ENCODE measurements around the gene HNRNPA2B1.
"Not testable (repeated sequence)": the region's sequence is repeated elsewhere in the genome, so short reads cannot be mapped to it uniquely, and the experiment has no call there.

HNRNPA2B1 gene

GRCh38 chr7:26172048-26172447 lies 28.5 kb downstream of the HNRNPA2B1 start:
- H3K4me3 ChIP-seq (ENCODE audit: low read length): no peak overlapping the region
- DNase-seq (ENCODE audit: low read depth, low spot score): no peak

GRCh38 chr7:26171601-26172000 lies 28.9 kb downstream of the HNRNPA2B1 start:
- DNase-seq (ENCODE audit: low read depth, low spot score): no peak
- H3K4me3 ChIP-seq (ENCODE audit: low read length): no peak overlapping the region

GRCh38 chr7:26170663-26171062 lies 29.9 kb downstream of the HNRNPA2B1 start:
- no peak for DNase-seq (ENCODE audit: low read depth, low spot score)
- no peak overlapping the region for H3K4me3 ChIP-seq (ENCODE audit: low read length)

GRCh38 chr7:26169271-26169670 lies 31.3 kb downstream of the HNRNPA2B1 start:
- DNase-seq (ENCODE audit: low read depth, low spot score): no peak
- H3K4me3 ChIP-seq (ENCODE audit: low read length): no peak overlapping the region

GRCh38 chr7:26168458-26169023 lies 32.0 kb downstream of the HNRNPA2B1 start:
- H3K4me3 ChIP-seq (ENCODE audit: low read length): no peak overlapping the region
- no peak for DNase-seq (ENCODE audit: low read depth, low spot score)

GRCh38 chr7:26167303-26167934 lies 33.1 kb downstream of the HNRNPA2B1 start:
- no peak for DNase-seq (ENCODE audit: low read depth, low spot score)
- H3K4me3 ChIP-seq (ENCODE audit: low read length): no peak overlapping the region

- DNase-seq (ENCODE audit: low read depth, low spot score): no peak
- H3K4me3 ChIP-seq (ENCODE audit: low read length): no peak overlapping the region
These were observed 33.8 kb downstream of the HNRNPA2B1 start for GRCh38 chr7:26166684-26167266.

GRCh38 chr7:26165950-26166683 lies 34.4 kb downstream of the HNRNPA2B1 start:
- H3K4me3 ChIP-seq (ENCODE audit: low read length): no peak overlapping the region
- DNase-seq (ENCODE audit: low read depth, low spot score): no peak

- DNase-seq (ENCODE audit: low read depth, low spot score); H3K4me3 ChIP-seq (ENCODE audit: low read length): not testable (repeated sequence)
These were observed 36.7 kb downstream of the HNRNPA2B1 start for GRCh38 chr7:26163804-26164203.

GRCh38 chr7:26162431-26162830 lies 38.1 kb downstream of the HNRNPA2B1 start:
- H3K4me3 ChIP-seq (ENCODE audit: low read length): no peak overlapping the region
- no peak for DNase-seq (ENCODE audit: low read depth, low spot score)

GRCh38 chr7:26160896-26161295 lies 39.6 kb downstream of the HNRNPA2B1 start:
- H3K4me3 ChIP-seq (ENCODE audit: low read length): no peak overlapping the region
- no peak for DNase-seq (ENCODE audit: low read depth, low spot score)

- DNase-seq (ENCODE audit: low read depth, low spot score): no peak
- H3K4me3 ChIP-seq (ENCODE audit: low read length): no peak overlapping the region
These were observed 41.3 kb downstream of the HNRNPA2B1 start for GRCh38 chr7:26159243-26159642.

- H3K4me3 ChIP-seq (ENCODE audit: low read length): no peak overlapping the region
- DNase-seq (ENCODE audit: low read depth, low spot score): no peak
These were observed 42.9 kb downstream of the HNRNPA2B1 start for GRCh38 chr7:26157520-26158105.

- DNase-seq (ENCODE audit: low read depth, low spot score): peak; percentile 76
- no peak overlapping the region for H3K4me3 ChIP-seq (ENCODE audit: low read length)
These were observed 43.8 kb downstream of the HNRNPA2B1 start for GRCh38 chr7:26156451-26157420.

- no peak for DNase-seq (ENCODE audit: low read depth, low spot score)
- H3K4me3 ChIP-seq (ENCODE audit: low read length): no peak overlapping the region; the same call in 1 of the 2 replicates
These were observed 44.8 kb downstream of the HNRNPA2B1 start for GRCh38 chr7:26155531-26156375.

- no peak for DNase-seq (ENCODE audit: low read depth, low spot score)
- H3K4me3 ChIP-seq (ENCODE audit: low read length): no peak overlapping the region
These were observed 46.4 kb downstream of the HNRNPA2B1 start for GRCh38 chr7:26153823-26154783.
